Measurements from ENCODE around the gene DTWD1. TPM values are rescaled to one million over a fixed set of nuclear protein-coding genes. Genes with fewer than 3 reads are reported as not detected.
"Not testable (repeated sequence)": the region's sequence is repeated elsewhere in the genome, so short reads cannot be mapped to it uniquely, and the experiment has no call there.

Gene DTWD1
- polyA plus RNA-seq, 1 experiment, result 65.4 TPM

GRCh38 chr15:49692514-49693090 lies 71.8 kb downstream of the DTWD1 start:
- Histone ChIP-seq H3K9me3 (ENCODE audit: control insufficient read depth, insufficient read depth, low read length) (no peaks in the 10 kb centered on the region), H3K27me3 (ENCODE audit: control insufficient read depth, insufficient read depth, low read length) (no peaks in the 10 kb centered on the region), H3K27ac (ENCODE audit: low read depth, low read length) (no peak overlapping the region), H3K4me3 (ENCODE audit: low read depth, low read length) (no peak overlapping the region)
- ChIA-PET CTCF (interaction anchor here (1.2 kb wide), 1 partner anchor 22 kb away, joined by 4 read pairs; no protein-coding TSS in a partner anchor), POLR2A (no interaction called here)
- DNase-seq (ENCODE audit: low read depth, low spot score), result no peak
- TF ChIP-seq CTCF (IDR thresholded peaks at IDR 0.05; ENCODE audit: low read depth, low read length), result no peak

GRCh38 chr15:49693498-49693897 lies 72.7 kb downstream of the DTWD1 start:
- DNase-seq (ENCODE audit: low read depth, low spot score), result no peak
- H3K9me3 ChIP-seq (ENCODE audit: control insufficient read depth, insufficient read depth, low read length), result no peaks in the 10 kb centered on the region
- no peaks in the 10 kb centered on the region for H3K27me3 ChIP-seq (ENCODE audit: control insufficient read depth, insufficient read depth, low read length)
- H3K4me3 ChIP-seq (ENCODE audit: low read depth, low read length), result no peak overlapping the region
- no peak for TF ChIP-seq CTCF (IDR thresholded peaks at IDR 0.05; ENCODE audit: low read depth, low read length)
- POLR2A ChIA-PET, result no interaction called here
- CTCF ChIA-PET, result no interaction called here
- H3K27ac ChIP-seq (ENCODE audit: low read depth, low read length), result no peak overlapping the region

- CTCF ChIA-PET, result interaction anchor here (1.0 to 1.4 kb wide), 3 partner anchors 28 to 136 kb away, joined by 3 read pairs; no protein-coding TSS in a partner anchor
- DNase-seq (ENCODE audit: low read depth, low spot score), result no peak
Measured at GRCh38 chr15:49696433-49696832, 75.6 kb downstream of the DTWD1 start.

GRCh38 chr15:49697121-49697520 lies 76.3 kb downstream of the DTWD1 start:
- DNase-seq (ENCODE audit: low read depth, low spot score), result no peak
- Histone ChIP-seq H3K27me3 (ENCODE audit: control insufficient read depth, insufficient read depth, low read length) (no peaks in the 10 kb centered on the region), H3K27ac (ENCODE audit: low read depth, low read length) (no peak overlapping the region), H3K4me3 (ENCODE audit: low read depth, low read length) (no peak overlapping the region), H3K9me3 (ENCODE audit: control insufficient read depth, insufficient read depth, low read length) (no peaks in the 10 kb centered on the region)
- POLR2A ChIA-PET, result no interaction called here
- CTCF ChIA-PET, result interaction anchor here (1.1 kb wide), 1 partner anchor 74 kb away, joined by 3 read pairs; no protein-coding TSS in a partner anchor
- TF ChIP-seq CTCF (IDR thresholded peaks at IDR 0.05; ENCODE audit: low read depth, low read length), result no peak

More at GRCh38 chr15:49696433-49696832, 75.6 kb downstream of the DTWD1 start:
- POLR2A ChIA-PET, result no interaction called here
- no peaks in the 10 kb centered on the region for H3K27me3 ChIP-seq (ENCODE audit: control insufficient read depth, insufficient read depth, low read length)
- TF ChIP-seq CTCF (IDR thresholded peaks at IDR 0.05; ENCODE audit: low read depth, low read length), result no peak
- no peaks in the 10 kb centered on the region for H3K9me3 ChIP-seq (ENCODE audit: control insufficient read depth, insufficient read depth, low read length)
- H3K27ac ChIP-seq (ENCODE audit: low read depth, low read length), result no peak overlapping the region
- no peak overlapping the region for H3K4me3 ChIP-seq (ENCODE audit: low read depth, low read length)

- DNase-seq (ENCODE audit: low read depth, low spot score); POLR2A ChIA-PET; CTCF ChIA-PET; H3K27me3 ChIP-seq (ENCODE audit: control insufficient read depth, insufficient read depth, low read length); H3K27ac ChIP-seq (ENCODE audit: low read depth, low read length); H3K4me3 ChIP-seq (ENCODE audit: low read depth, low read length); H3K9me3 ChIP-seq (ENCODE audit: control insufficient read depth, insufficient read depth, low read length): not testable (repeated sequence)
Measured at GRCh38 chr15:49702982-49703381, 82.1 kb downstream of the DTWD1 start.

Other genes starting within 250 kb of the DTWD1 start
- gene FGF7, start 197.8 kb upstream of the DTWD1 start, polyA plus RNA-seq (2011; rRNA removed), result 113 and 175 TPM in 2 replicates
- gene FAM227B, start 230 bp upstream of the DTWD1 start, polyA plus RNA-seq (2011; rRNA removed), result 5.1 and 6.1 TPM in 2 replicates

All from AG04450 (cell line).